ENCODE results near the gene PNMA8C. TPM values are rescaled to one million over a fixed set of nuclear protein-coding genes. Genes with fewer than 3 reads are reported as not detected.

The PNMA8C gene
- total RNA-seq, 3 donors from 2014 or later = 0.59 to 0.98 TPM; not detected in 1

- Histone ChIP-seq H3K4me3 (peak overlapping the region; percentile 40 to 74 (median 70)), H3K9me3 (no peaks in the 10 kb centered on the region), H3K36me3 (no peaks in the 10 kb centered on the region), H3K4me1 (no peaks in the 10 kb centered on the region), H3K27ac (peak overlapping the region; percentile 71 to 75), H3K27me3 (no peaks in the 10 kb centered on the region)
- DNase-seq (ENCODE audit: low spot score in 2 of 2) = no peak
- intact Hi-C loops (cut with DNase I; ENCODE audit: low total_unique reads) = no loop called here
- TF ChIP-seq CTCF (IDR thresholded peaks at IDR 0.05) (no peak), POLR2AphosphoS5 (IDR thresholded peaks at IDR 0.05) (no peak), POLR2A (IDR thresholded peaks at IDR 0.05) (no peak)
Measured at GRCh38 chr19:46411925-46412649, 16.6 kb downstream of the PNMA8C start.

GRCh38 chr19:46411088-46411924 lies 17.4 kb downstream of the PNMA8C start:
- H3K9me3 ChIP-seq = no peaks in the 10 kb centered on the region
- H3K36me3 ChIP-seq = no peaks in the 10 kb centered on the region
- peak overlapping the region; percentile 71 to 75 for H3K27ac ChIP-seq
- TF ChIP-seq POLR2AphosphoS5 (IDR thresholded peaks at IDR 0.05) (no peak), POLR2A (IDR thresholded peaks at IDR 0.05) (no peak), CTCF (IDR thresholded peaks at IDR 0.05) (no peak)
- peak overlapping the region; percentile 40 to 74 (median 70) for H3K4me3 ChIP-seq
- no peaks in the 10 kb centered on the region for H3K4me1 ChIP-seq
- no peak for DNase-seq (ENCODE audit: low spot score in 2 of 2)
- intact Hi-C loops (cut with DNase I; ENCODE audit: low total_unique reads) = no loop called here
- H3K27me3 ChIP-seq = no peaks in the 10 kb centered on the region

- Histone ChIP-seq H3K4me3 (peak overlapping the region in 2 of 3 donors; percentile 70 to 74), H3K9me3 (no peaks in the 10 kb centered on the region), H3K27me3 (peaks cover 0 to 4% of the 10 kb centered on the region in 2 donors), H3K4me1 (no peaks in the 10 kb centered on the region), H3K27ac (peak overlapping the region; percentile 71 to 75), H3K36me3 (no peaks in the 10 kb centered on the region)
- intact Hi-C loops (cut with DNase I; ENCODE audit: low total_unique reads) = no loop called here
- DNase-seq (ENCODE audit: low spot score in 2 of 2) = no peak
- TF ChIP-seq POLR2AphosphoS5 (IDR thresholded peaks at IDR 0.05) (no peak), CTCF (IDR thresholded peaks at IDR 0.05) (no peak), POLR2A (IDR thresholded peaks at IDR 0.05) (no peak)
Measured at GRCh38 chr19:46410205-46411087, 18.3 kb downstream of the PNMA8C start.

GRCh38 chr19:46409191-46409590 lies 19.5 kb downstream of the PNMA8C start:
- peak overlapping the region; percentile 58 to 66 for H3K27ac ChIP-seq

More at GRCh38 chr19:46409191-46409590, 19.5 kb downstream of the PNMA8C start:
- intact Hi-C loops (cut with DNase I; ENCODE audit: low total_unique reads) = no loop called here
- no peak overlapping the region for H3K4me3 ChIP-seq
- H3K9me3 ChIP-seq = no peaks in the 10 kb centered on the region
- H3K27me3 ChIP-seq = peaks cover 0 to 4% of the 10 kb centered on the region in 2 donors
- DNase-seq (ENCODE audit: low spot score in 2 of 2) = no peak
- TF ChIP-seq POLR2AphosphoS5 (IDR thresholded peaks at IDR 0.05) = no peak
- no peak for TF ChIP-seq POLR2A (IDR thresholded peaks at IDR 0.05)
- TF ChIP-seq CTCF (IDR thresholded peaks at IDR 0.05) = no peak
- no peaks in the 10 kb centered on the region for H3K36me3 ChIP-seq
- peaks cover 0 to 3% of the 10 kb centered on the region in 2 donors for H3K4me1 ChIP-seq

All from breast epithelium (tissue), 4 donors.